ENCODE data around the gene TP53TG5. TPM values are rescaled to one million over a fixed set of nuclear protein-coding genes. Genes with fewer than 3 reads are reported as not detected.
A peak's percentile ranks its signal among the peaks of the same experiment; 100 is the strongest.

The TP53TG5 gene
- total RNA-seq, 1 donor from 2014 or later, result not detected

DNA sequence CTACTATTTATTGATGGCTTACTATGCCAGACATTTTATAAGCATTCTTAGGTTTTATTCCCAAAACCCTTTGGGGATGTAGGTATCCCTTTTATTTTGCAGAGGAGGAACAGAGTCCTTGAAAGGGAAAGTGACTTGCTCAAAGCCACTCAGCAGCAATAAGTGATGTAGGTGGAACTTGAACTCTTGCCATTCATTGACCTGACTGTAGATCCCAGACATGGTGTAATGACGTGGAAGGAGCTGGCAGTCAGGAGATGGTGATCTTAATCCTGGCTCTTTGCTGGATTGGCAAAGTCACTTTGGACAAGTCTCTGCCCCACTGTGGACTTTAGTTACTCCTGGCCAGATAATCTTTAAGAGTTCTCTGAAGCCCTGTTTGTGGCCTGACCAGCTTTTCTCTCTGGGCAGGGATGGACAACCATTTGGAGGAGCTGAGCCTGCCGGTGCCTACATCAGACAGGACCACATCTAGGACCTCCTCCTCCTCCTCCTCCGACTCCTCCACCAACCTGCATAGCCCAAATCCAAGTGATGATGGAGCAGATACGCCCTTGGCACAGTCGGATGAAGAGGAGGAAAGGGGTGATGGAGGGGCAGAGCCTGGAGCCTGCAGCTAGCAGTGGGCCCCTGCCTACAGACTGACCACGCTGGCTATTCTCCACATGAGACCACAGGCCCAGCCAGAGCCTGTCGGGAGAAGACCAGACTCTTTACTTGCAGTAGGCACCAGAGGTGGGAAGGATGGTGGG is 31.6 kb upstream of the TP53TG5 start:
- DNase-seq (ENCODE audit: low spot score), result no peak
- no peaks in the 10 kb centered on the region for H3K9me3 Mint-ChIP-seq
- Histone ChIP-seq H3F3A (ENCODE audit: low read depth) (peaks cover 8% of the 10 kb centered on the region), H3K27ac (no peak overlapping the region), H3K36me3 (no peaks in the 10 kb centered on the region), H3K4me2 (no peak overlapping the region), H3K9ac (no peak overlapping the region), H3K4me1 (no peaks in the 10 kb centered on the region), H3K27me3 (peaks cover 43% of the 10 kb centered on the region), H3K79me2 (ENCODE audit: low read depth) (no peaks in the 10 kb centered on the region), H2AFZ (replicated peaks) (no peak overlapping the region), H3K9me3 (ENCODE audit: low read depth) (no peaks in the 10 kb centered on the region), H4K20me1 (ENCODE audit: low read depth) (no peaks in the 10 kb centered on the region), H3K4me3 (no peak overlapping the region)
- TF ChIP-seq EZH2phosphoT487 (IDR thresholded peaks at IDR 0.05) (no peak), EZH2 (IDR thresholded peaks at IDR 0.05) (no peak)
- TF ChIP-seq, protein P1, sequence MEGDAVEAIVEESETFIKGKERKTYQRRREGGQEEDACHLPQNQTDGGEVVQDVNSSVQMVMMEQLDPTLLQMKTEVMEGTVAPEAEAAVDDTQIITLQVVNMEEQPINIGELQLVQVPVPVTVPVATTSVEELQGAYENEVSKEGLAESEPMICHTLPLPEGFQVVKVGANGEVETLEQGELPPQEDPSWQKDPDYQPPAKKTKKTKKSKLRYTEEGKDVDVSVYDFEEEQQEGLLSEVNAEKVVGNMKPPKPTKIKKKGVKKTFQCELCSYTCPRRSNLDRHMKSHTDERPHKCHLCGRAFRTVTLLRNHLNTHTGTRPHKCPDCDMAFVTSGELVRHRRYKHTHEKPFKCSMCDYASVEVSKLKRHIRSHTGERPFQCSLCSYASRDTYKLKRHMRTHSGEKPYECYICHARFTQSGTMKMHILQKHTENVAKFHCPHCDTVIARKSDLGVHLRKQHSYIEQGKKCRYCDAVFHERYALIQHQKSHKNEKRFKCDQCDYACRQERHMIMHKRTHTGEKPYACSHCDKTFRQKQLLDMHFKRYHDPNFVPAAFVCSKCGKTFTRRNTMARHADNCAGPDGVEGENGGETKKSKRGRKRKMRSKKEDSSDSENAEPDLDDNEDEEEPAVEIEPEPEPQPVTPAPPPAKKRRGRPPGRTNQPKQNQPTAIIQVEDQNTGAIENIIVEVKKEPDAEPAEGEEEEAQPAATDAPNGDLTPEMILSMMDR (IDR thresholded peaks at IDR 0.05), result no peak
- peaks cover 5% of the 10 kb centered on the region for H3K27me3 Mint-ChIP-seq (ENCODE audit: insufficient read depth, low read depth)
- no peak overlapping the region for H3K27ac Mint-ChIP-seq
- no peak overlapping the region for H3K4me3 Mint-ChIP-seq
- peaks cover 11% of the 10 kb centered on the region for H3K4me1 Mint-ChIP-seq
- peaks cover 6% of the 10 kb centered on the region for H3K36me3 Mint-ChIP-seq

DNA sequence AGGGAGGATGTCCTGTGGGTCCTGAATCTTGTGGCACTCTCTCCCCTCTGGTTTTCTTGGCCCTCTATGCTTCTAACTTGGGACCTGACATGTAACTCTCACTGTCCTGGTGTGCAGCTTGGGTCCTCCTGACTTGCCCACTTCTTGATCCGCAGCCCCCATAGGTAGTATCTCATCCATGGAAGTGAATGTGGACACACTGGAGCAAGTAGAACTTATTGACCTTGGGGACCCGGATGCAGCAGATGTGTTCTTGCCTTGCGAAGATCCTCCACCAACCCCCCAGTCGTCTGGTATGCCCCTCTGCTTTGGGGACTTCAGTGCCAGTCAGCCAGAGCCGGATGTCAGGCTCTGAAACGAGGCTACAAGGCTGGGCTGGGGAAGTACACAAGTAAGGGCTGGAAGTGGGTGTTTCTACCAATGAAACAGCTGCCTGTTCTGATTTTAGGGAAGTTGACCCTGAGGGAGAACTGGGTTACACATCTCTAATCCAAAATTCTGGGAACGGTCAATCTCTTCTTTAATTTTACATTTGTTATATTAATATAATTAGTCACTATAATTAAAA is 30.6 kb upstream of the TP53TG5 start:
- H3K9ac ChIP-seq, result no peak overlapping the region
- H3K4me2 ChIP-seq, result no peak overlapping the region
- H3K4me1 Mint-ChIP-seq, result peaks cover 11% of the 10 kb centered on the region
- H3K27me3 ChIP-seq, result peaks cover 47% of the 10 kb centered on the region
- no peaks in the 10 kb centered on the region for H3K36me3 ChIP-seq
- no peak overlapping the region for H3K27ac ChIP-seq
- peak overlapping the region; percentile 36 for H3K4me3 Mint-ChIP-seq
- peaks cover 8% of the 10 kb centered on the region for H3F3A ChIP-seq (ENCODE audit: low read depth)
- peaks cover 6% of the 10 kb centered on the region for H3K36me3 Mint-ChIP-seq
- H3K4me1 ChIP-seq, result no peaks in the 10 kb centered on the region
- H3K27ac Mint-ChIP-seq, result no peak overlapping the region
- H3K79me2 ChIP-seq (ENCODE audit: low read depth), result no peaks in the 10 kb centered on the region
- no peaks in the 10 kb centered on the region for H3K9me3 Mint-ChIP-seq
- TF ChIP-seq, protein P1 (IDR thresholded peaks at IDR 0.05), result no peak
- TF ChIP-seq EZH2phosphoT487 (IDR thresholded peaks at IDR 0.05) (no peak), EZH2 (IDR thresholded peaks at IDR 0.05) (no peak)
- H3K27me3 Mint-ChIP-seq (ENCODE audit: insufficient read depth, low read depth), result peaks cover 9% of the 10 kb centered on the region
- H3K4me3 ChIP-seq, result no peak overlapping the region
- DNase-seq (ENCODE audit: low spot score), result no peak
- H3K9me3 ChIP-seq (ENCODE audit: low read depth), result no peaks in the 10 kb centered on the region
- no peaks in the 10 kb centered on the region for H4K20me1 ChIP-seq (ENCODE audit: low read depth)
- H2AFZ ChIP-seq (replicated peaks), result no peak overlapping the region

GRCh38 chr20:45407783-45408645 is 29.9 kb upstream of the TP53TG5 start, which contains the start of gene DBNDD2:
Gene DBNDD2 (plus strand): TSS chr20:45408289. CDS start chr20:45408468, 179 bp downstream.
- Histone ChIP-seq H4K20me1 (ENCODE audit: low read depth) (no peaks in the 10 kb centered on the region), H3K4me2 (peak within 1 kb of the TSS; percentile 88), H3K27ac (no peak within 1 kb of the TSS), H3K4me1 (no peaks in the 10 kb centered on the region), H3K4me3 (peak within 1 kb of the TSS; percentile 70), H2AFZ (replicated peaks) (peak within 1 kb of the TSS; percentile 66), H3K9ac (peak within 1 kb of the TSS; percentile 6), H3K36me3 (no peaks in the 10 kb centered on the region), H3F3A (ENCODE audit: low read depth) (peaks cover 8% of the 10 kb centered on the region), H3K9me3 (ENCODE audit: low read depth) (no peaks in the 10 kb centered on the region), H3K27me3 (peaks cover 54% of the 10 kb centered on the region), H3K79me2 (ENCODE audit: low read depth) (no peaks in the 10 kb centered on the region)
- TF ChIP-seq, protein P1 (IDR thresholded peaks at IDR 0.05), result no peak
- peaks cover 10% of the 10 kb centered on the region for H3K27me3 Mint-ChIP-seq (ENCODE audit: insufficient read depth, low read depth)
- peaks cover 11% of the 10 kb centered on the region for H3K4me1 Mint-ChIP-seq
- H3K9me3 Mint-ChIP-seq, result peaks cover 2% of the 10 kb centered on the region
- H3K27ac Mint-ChIP-seq, result peak within 1 kb of the TSS; percentile 29
- no peak for DNase-seq (ENCODE audit: low spot score)
- H3K4me3 Mint-ChIP-seq, result peak within 1 kb of the TSS; percentile 88
- H3K36me3 Mint-ChIP-seq, result peaks cover 8% of the 10 kb centered on the region
